HepG2 (cell line): ENCODE measurements around the gene RPLP2. TPM values are rescaled to one million over a fixed set of nuclear protein-coding genes. Genes with fewer than 3 reads are reported as not detected.

Source experiments
- ARNT ChIP-seq: fragments of 450-650 bp; IDR thresholded peaks from 2 replicates; pipeline ENCODE4 v1.6.1; 2017
- FOXA1 ChIP-seq, 2 experiments: fragments of 450-650 bp in 1 of 2; sonication (generic) in 1 of 2; formaldehyde crosslinking in 1 of 2; IDR thresholded peaks; 2 replicates each; pipeline versions ENCODE4 v1.4.0 to v1.6.1; 2016 to 2020; ENCODE audit warnings: missing genetic modification reagents in 1 of 2
- KDM4B ChIP-seq: sonication (generic); formaldehyde crosslinking; IDR thresholded peaks from 2 replicates; pipeline ENCODE4 v1.4.0; 2020; ENCODE audit warnings: missing genetic modification reagents
- KLF13 ChIP-seq: sonication (generic); formaldehyde crosslinking; IDR thresholded peaks from 2 replicates; pipeline ENCODE4 v1.4.0; 2020; ENCODE audit warnings: mild to moderate bottlenecking, missing genetic modification reagents
- REPIN1 ChIP-seq: sonication (generic); formaldehyde crosslinking; IDR thresholded peaks from 2 replicates; pipeline ENCODE4 v1.8.0; 2022; ENCODE audit warnings: missing genetic modification reagents, low read depth, mild to moderate bottlenecking, borderline replicate concordance
- TARDBP ChIP-seq: sonication (generic); formaldehyde crosslinking; IDR thresholded peaks from 2 replicates; pipeline ENCODE4 v1.8.0; 2022; ENCODE audit warnings: mild to moderate bottlenecking, missing genetic modification reagents
- ZMYM2 ChIP-seq: sonication (generic); formaldehyde crosslinking; IDR thresholded peaks from 2 replicates; pipeline ENCODE4 v1.8.0; 2022; ENCODE audit warnings: mild to moderate bottlenecking, missing genetic modification reagents
- ZNF10 ChIP-seq: sonication (generic); formaldehyde crosslinking; IDR thresholded peaks from 2 replicates; pipeline ENCODE4 v1.4.0; 2020; ENCODE audit warnings: mild to moderate bottlenecking, low read depth, missing genetic modification reagents, borderline replicate concordance
- ZNF124 ChIP-seq: sonication (generic); formaldehyde crosslinking; IDR thresholded peaks from 2 replicates; pipeline ENCODE4 v1.4.0; 2020; ENCODE audit warnings: missing genetic modification reagents
- ZNF207 ChIP-seq: fragments of 450-650 bp; IDR thresholded peaks from 2 replicates; pipeline ENCODE4 v1.6.1; 2016; ENCODE audit warnings: antibody characterized with exemption, borderline replicate concordance
- ZNF234 ChIP-seq: sonication (generic); formaldehyde crosslinking; conservative IDR thresholded peaks from 2 replicates; pipeline ENCODE4 v1.5.1; 2020; ENCODE audit warnings: mild to moderate bottlenecking, missing genetic modification reagents
- ZNF552 ChIP-seq: sonication (generic); formaldehyde crosslinking; IDR thresholded peaks from 2 replicates; pipeline ENCODE4 v1.9.0; 2022; ENCODE audit warnings: missing genetic modification reagents, mild to moderate bottlenecking, borderline replicate concordance
- ZNF773 ChIP-seq: sonication (generic); formaldehyde crosslinking; IDR thresholded peaks from 2 replicates; pipeline ENCODE4 v1.4.0; 2020; ENCODE audit warnings: missing genetic modification reagents, borderline replicate concordance
- ZNF850 ChIP-seq: sonication (generic); formaldehyde crosslinking; conservative IDR thresholded peaks from 2 replicates; pipeline ENCODE4 v1.9.0; 2021; ENCODE audit warnings: mild to moderate bottlenecking, missing genetic modification reagents
- ZNF891 ChIP-seq: sonication (generic); formaldehyde crosslinking; IDR thresholded peaks from 2 replicates; pipeline ENCODE4 v1.5.0; 2020; ENCODE audit warnings: mild to moderate bottlenecking, missing genetic modification reagents
- polyA plus RNA-seq, 8 experiments: library from polyadenylated mRNA; depleted of rRNA in 3 of 8; stranded (reverse) in 7 of 8; unstranded in 1 of 8; fragments of >200 nt; fragmentation: Illumina TruSeq in 4 of 8; extraction: Trizol in 4 of 8; gene quantifications; 2 replicates each; pipeline versions ENCODE4 v1.2.1 to v1.2.3, GENCODE V29; 2011 to 2016; ENCODE audit warnings: low read depth in 4 of 8, missing spikeins in 1 of 8, mixed read lengths in 1 of 8; ENCODE audit not compliant: insufficient read depth in 1 of 8
- total RNA-seq, 5 experiments: library from RNA; depleted of rRNA; stranded (reverse); fragments of >200 nt; fragmentation: Illumina TruSeq; extraction: Trizol; gene quantifications; 2 replicates each; pipeline ENCODE4 v1.2.3, GENCODE V29; 2016; ENCODE audit warnings: low read depth in 1 of 5
- TF ChIP-seq, protein P1 (sequence below): sonication (generic); formaldehyde crosslinking; IDR thresholded peaks from 2 replicates; pipeline ENCODE4 v1.8.0; 2022; ENCODE audit warnings: mild to moderate bottlenecking, missing genetic modification reagents; ENCODE audit not compliant: insufficient replicate concordance
- TF ChIP-seq, protein P2 (sequence below): sonication (generic); formaldehyde crosslinking; IDR thresholded peaks from 2 replicates; pipeline ENCODE4 v1.4.0; 2020; ENCODE audit warnings: mild to moderate bottlenecking, missing genetic modification reagents, borderline replicate concordance
- TF ChIP-seq, protein P3 (sequence below): sonication (generic); formaldehyde crosslinking; IDR thresholded peaks from 2 replicates; pipeline ENCODE4 v1.8.0; 2022; ENCODE audit warnings: mild to moderate bottlenecking, missing genetic modification reagents, moderate library complexity
- TF ChIP-seq, protein P4 (sequence below): sonication (generic); formaldehyde crosslinking; IDR thresholded peaks from 2 replicates; pipeline ENCODE4 v1.8.0; 2022; ENCODE audit warnings: mild to moderate bottlenecking, missing genetic modification reagents, moderate library complexity
- TF ChIP-seq, protein P5 (sequence below): IDR thresholded peaks from 2 replicates; pipeline ENCODE4 v1.6.1; 2016; ENCODE audit warnings: mild to moderate bottlenecking, missing biosample characterization, missing genetic modification reagents

The RPLP2 gene
- total and polyA plus RNA-seq, 2 of the 13 experiments (the other 11 are each of a cell fraction or from before 2014, with no cell fraction given), result 978 to 2,106 TPM

DNA sequence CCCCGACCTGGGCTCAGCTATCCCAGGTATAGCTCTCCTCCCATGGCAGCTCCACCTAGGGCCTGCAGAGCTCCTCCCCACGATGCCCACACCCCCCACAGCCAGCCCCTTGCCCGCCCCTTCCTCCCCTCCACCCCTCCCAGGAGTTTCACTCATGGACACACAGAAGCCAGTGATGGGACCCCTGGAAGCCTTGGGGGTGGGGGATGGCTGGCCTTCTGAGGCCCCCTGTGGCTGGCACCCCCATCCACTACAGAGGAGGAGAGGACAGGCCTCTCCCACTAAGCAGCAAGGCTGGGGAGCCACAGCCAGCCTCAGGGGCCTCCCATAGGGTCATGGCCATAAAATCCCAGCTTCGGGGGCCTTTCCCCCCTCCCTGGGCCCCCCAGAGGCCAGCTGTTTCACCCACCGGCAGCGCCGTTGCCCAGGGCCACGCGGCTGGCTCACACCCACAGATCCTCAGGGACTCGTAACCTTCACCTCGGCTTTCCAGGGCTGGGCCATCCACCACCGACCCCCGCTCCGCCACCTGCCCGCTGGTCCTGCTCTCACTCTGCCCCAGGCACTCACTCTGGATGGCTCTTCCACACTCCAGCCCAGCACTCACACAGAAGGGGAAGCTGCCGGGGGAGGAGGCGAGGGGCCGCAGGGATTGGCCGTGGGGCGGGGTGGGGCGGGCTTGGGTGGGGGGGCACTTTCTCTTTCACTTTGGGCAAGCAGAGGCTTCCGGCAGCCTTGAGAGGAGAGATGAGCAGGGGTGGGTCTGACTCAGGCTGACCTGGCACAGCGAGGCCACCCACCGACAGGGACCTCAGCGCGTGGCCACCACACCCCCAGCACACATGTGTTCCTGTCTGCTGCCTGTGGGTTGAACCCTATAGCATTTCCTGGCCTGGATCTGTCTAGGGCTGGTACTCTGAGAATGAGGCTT, 13.9 kb upstream of the RPLP2 start (continued):
- TF ChIP-seq, protein P1, sequence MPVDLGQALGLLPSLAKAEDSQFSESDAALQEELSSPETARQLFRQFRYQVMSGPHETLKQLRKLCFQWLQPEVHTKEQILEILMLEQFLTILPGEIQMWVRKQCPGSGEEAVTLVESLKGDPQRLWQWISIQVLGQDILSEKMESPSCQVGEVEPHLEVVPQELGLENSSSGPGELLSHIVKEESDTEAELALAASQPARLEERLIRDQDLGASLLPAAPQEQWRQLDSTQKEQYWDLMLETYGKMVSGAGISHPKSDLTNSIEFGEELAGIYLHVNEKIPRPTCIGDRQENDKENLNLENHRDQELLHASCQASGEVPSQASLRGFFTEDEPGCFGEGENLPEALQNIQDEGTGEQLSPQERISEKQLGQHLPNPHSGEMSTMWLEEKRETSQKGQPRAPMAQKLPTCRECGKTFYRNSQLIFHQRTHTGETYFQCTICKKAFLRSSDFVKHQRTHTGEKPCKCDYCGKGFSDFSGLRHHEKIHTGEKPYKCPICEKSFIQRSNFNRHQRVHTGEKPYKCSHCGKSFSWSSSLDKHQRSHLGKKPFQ (CRISPR knock-in tag), result peak; percentile 49
- TF ChIP-seq KDM4B (no peak), ZNF552 (no peak), KLF13 (CRISPR knock-in tag) (no peak), TARDBP (CRISPR knock-in tag) (0 out of 2 replicates have a peak, but pooled peaks have one; percentile 15), ZNF10 (no peak), ARNT (no peak), ZMYM2 (CRISPR knock-in tag) (no peak), ZNF124 (no peak), FOXA1 (IDR thresholded peaks at IDR 0.05) (no peak), FOXA1 (CRISPR knock-in tag; IDR thresholded peaks at IDR 0.05) (no peak), REPIN1 (CRISPR knock-in tag) (no peak), ZNF850 (no peak), ZNF234 (CRISPR knock-in tag) (no peak), ZNF207 (no peak), ZNF891 (CRISPR knock-in tag) (no peak), ZNF773 (CRISPR knock-in tag) (no peak)
- TF ChIP-seq, protein P2, sequence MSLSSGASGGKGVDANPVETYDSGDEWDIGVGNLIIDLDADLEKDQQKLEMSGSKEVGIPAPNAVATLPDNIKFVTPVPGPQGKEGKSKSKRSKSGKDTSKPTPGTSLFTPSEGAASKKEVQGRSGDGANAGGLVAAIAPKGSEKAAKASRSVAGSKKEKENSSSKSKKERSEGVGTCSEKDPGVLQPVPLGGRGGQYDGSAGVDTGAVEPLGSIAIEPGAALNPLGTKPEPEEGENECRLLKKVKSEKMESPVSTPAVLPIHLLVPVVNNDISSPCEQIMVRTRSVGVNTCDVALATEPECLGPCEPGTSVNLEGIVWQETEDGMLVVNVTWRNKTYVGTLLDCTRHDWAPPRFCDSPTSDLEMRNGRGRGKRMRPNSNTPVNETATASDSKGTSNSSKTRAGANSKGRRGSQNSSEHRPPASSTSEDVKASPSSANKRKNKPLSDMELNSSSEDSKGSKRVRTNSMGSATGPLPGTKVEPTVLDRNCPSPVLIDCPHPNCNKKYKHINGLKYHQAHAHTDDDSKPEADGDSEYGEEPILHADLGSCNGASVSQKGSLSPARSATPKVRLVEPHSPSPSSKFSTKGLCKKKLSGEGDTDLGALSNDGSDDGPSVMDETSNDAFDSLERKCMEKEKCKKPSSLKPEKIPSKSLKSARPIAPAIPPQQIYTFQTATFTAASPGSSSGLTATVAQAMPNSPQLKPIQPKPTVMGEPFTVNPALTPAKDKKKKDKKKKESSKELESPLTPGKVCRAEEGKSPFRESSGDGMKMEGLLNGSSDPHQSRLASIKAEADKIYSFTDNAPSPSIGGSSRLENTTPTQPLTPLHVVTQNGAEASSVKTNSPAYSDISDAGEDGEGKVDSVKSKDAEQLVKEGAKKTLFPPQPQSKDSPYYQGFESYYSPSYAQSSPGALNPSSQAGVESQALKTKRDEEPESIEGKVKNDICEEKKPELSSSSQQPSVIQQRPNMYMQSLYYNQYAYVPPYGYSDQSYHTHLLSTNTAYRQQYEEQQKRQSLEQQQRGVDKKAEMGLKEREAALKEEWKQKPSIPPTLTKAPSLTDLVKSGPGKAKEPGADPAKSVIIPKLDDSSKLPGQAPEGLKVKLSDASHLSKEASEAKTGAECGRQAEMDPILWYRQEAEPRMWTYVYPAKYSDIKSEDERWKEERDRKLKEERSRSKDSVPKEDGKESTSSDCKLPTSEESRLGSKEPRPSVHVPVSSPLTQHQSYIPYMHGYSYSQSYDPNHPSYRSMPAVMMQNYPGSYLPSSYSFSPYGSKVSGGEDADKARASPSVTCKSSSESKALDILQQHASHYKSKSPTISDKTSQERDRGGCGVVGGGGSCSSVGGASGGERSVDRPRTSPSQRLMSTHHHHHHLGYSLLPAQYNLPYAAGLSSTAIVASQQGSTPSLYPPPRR, result no peak
- TF ChIP-seq, protein P3, sequence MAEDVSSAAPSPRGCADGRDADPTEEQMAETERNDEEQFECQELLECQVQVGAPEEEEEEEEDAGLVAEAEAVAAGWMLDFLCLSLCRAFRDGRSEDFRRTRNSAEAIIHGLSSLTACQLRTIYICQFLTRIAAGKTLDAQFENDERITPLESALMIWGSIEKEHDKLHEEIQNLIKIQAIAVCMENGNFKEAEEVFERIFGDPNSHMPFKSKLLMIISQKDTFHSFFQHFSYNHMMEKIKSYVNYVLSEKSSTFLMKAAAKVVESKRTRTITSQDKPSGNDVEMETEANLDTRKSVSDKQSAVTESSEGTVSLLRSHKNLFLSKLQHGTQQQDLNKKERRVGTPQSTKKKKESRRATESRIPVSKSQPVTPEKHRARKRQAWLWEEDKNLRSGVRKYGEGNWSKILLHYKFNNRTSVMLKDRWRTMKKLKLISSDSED (CRISPR knock-in tag), result no peak
- TF ChIP-seq, protein P4, sequence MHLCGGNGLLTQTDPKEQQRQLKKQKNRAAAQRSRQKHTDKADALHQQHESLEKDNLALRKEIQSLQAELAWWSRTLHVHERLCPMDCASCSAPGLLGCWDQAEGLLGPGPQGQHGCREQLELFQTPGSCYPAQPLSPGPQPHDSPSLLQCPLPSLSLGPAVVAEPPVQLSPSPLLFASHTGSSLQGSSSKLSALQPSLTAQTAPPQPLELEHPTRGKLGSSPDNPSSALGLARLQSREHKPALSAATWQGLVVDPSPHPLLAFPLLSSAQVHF (CRISPR knock-in tag), result no peak
- TF ChIP-seq, protein P5, sequence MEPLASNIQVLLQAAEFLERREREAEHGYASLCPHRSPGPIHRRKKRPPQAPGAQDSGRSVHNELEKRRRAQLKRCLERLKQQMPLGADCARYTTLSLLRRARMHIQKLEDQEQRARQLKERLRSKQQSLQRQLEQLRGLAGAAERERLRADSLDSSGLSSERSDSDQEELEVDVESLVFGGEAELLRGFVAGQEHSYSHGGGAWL (CRISPR knock-in tag), result no peak; the same call in 1 of the 2 replicates
